Measurements from ENCODE around the gene RITA1.

Gene RITA1

GRCh38 chr12:113232089-113232839 lies 46.7 kb downstream of the RITA1 start:
- no peak for DNase-seq

- DNase-seq = peak; percentile 65
Measured at GRCh38 chr12:113232840-113233585, 47.5 kb downstream of the RITA1 start.

- no peak for DNase-seq
Measured at GRCh38 chr12:113233967-113234366, 48.4 kb downstream of the RITA1 start.

GRCh38 chr12:113234483-113234882 lies 49.0 kb downstream of the RITA1 start:
- DNase-seq = no peak

GRCh38 chr12:113235976-113236375 lies 50.5 kb downstream of the RITA1 start:
- no peak for DNase-seq

- DNase-seq = no peak
Measured at GRCh38 chr12:113236539-113237399, 51.2 kb downstream of the RITA1 start.

GRCh38 chr12:113237748-113238147 lies 52.2 kb downstream of the RITA1 start:
- DNase-seq = no peak

GRCh38 chr12:113238309-113238708 lies 52.8 kb downstream of the RITA1 start:
- DNase-seq = no peak

GRCh38 chr12:113239288-113239771 lies 53.8 kb downstream of the RITA1 start:
- no peak for DNase-seq

GRCh38 chr12:113239811-113240331 lies 54.4 kb downstream of the RITA1 start:
- DNase-seq = no peak

- DNase-seq = no peak
Measured at GRCh38 chr12:113240395-113240794, 54.9 kb downstream of the RITA1 start.

GRCh38 chr12:113241191-113242025 lies 55.9 kb downstream of the RITA1 start:
- DNase-seq = no peak
